Keratinocyte (primary cell): ENCODE measurements around the gene MAPKAPK3. TPM values are rescaled to one million over a fixed set of nuclear protein-coding genes. Genes with fewer than 3 reads are reported as not detected.

Source experiments
- DNase-seq: peaks from one replicate; pipeline ENCODE4 v3.0.0-alpha.2; 2011; ENCODE audit warnings: low read depth, missing footprints, low spot score
- FAIRE-seq: peaks from 2 replicates; lab custom pipeline; 2011; peaks lifted over from hg19 to GRCh38; lab: Jason Lieb, UNC
- H2AFZ ChIP-seq: 2 replicates; pipeline ENCODE4 v1.6.0; 2012; ENCODE audit warnings: low read length, control low read depth, inconsistent platforms; ENCODE audit not compliant: control insufficient read depth
- H3K27ac ChIP-seq: 2 replicates; pipeline ENCODE4 v1.5.1; 2011; ENCODE audit warnings: low read length; ENCODE audit not compliant: control insufficient read depth, insufficient read depth
- H3K27me3 ChIP-seq: 3 replicates; pipeline ENCODE4 v1.6.0; 2011; ENCODE audit warnings: low read length; ENCODE audit not compliant: control insufficient read depth, insufficient read depth; ENCODE audit errors: extremely low read depth
- H3K36me3 ChIP-seq, 2 experiments: 2 replicates in 1 of 2; 3 replicates in 1 of 2; pipeline ENCODE4 v1.5.1; 2011; ENCODE audit warnings: low read length in 2 of 2, mild to moderate bottlenecking in 1 of 2; ENCODE audit not compliant: control insufficient read depth in 2 of 2, insufficient read depth in 2 of 2; ENCODE audit errors: extremely low read depth in 1 of 2
- H3K4me1 ChIP-seq: 3 replicates; pipeline ENCODE4 v1.5.1; 2011; ENCODE audit warnings: low read length; ENCODE audit not compliant: control insufficient read depth, insufficient read depth; ENCODE audit errors: extremely low read depth
- H3K4me2 ChIP-seq: 3 replicates; pipeline ENCODE4 v1.6.0; 2011; ENCODE audit warnings: low read depth, low read length; ENCODE audit not compliant: control insufficient read depth, insufficient read depth; ENCODE audit errors: extremely low read depth
- H3K4me3 ChIP-seq, 3 experiments: fragments of 200-600 bp in 1 of 3; sonication (generic) in 1 of 3; 2 replicates in 2 of 3; 3 replicates in 1 of 3; pipeline ENCODE4 v1.5.1; 2011 to 2016; ENCODE audit warnings: low read length in 3 of 3, mild to moderate bottlenecking in 3 of 3, control low read depth in 2 of 3, inconsistent platforms in 1 of 3, low read depth in 1 of 3, mixed read lengths in 1 of 3, mixed run types in 1 of 3, moderate library complexity in 1 of 3; ENCODE audit not compliant: control insufficient read depth in 2 of 3, insufficient read depth in 2 of 3; ENCODE audit errors: extremely low read depth in 1 of 3
- H3K79me2 ChIP-seq: 2 replicates; pipeline ENCODE4 v1.6.0; 2012; ENCODE audit warnings: low read length; ENCODE audit not compliant: control insufficient read depth, insufficient read depth
- H3K9ac ChIP-seq: 3 replicates; pipeline ENCODE4 v1.6.0; 2011; ENCODE audit warnings: low read length; ENCODE audit not compliant: control insufficient read depth, insufficient read depth; ENCODE audit errors: extremely low read depth
- H3K9me1 ChIP-seq: 3 replicates; pipeline ENCODE4 v1.6.0; 2011; ENCODE audit warnings: low read length; ENCODE audit not compliant: control insufficient read depth, insufficient read depth; ENCODE audit errors: extremely low read depth
- H3K9me3 ChIP-seq: 2 replicates; pipeline ENCODE4 v1.5.1; 2012; ENCODE audit warnings: low read depth, low read length; ENCODE audit not compliant: control insufficient read depth
- H4K20me1 ChIP-seq: 3 replicates; pipeline ENCODE4 v1.6.0; 2011; ENCODE audit warnings: low read length; ENCODE audit not compliant: control insufficient read depth, insufficient read depth; ENCODE audit errors: extremely low read depth
- CTCF ChIP-seq, 3 experiments: IDR thresholded peaks in 1 of 3; conservative IDR thresholded peaks in 1 of 3; optimal IDR thresholded peaks in 1 of 3; 2 replicates in 2 of 3; 3 replicates in 1 of 3; pipeline versions ENCODE3 to v1.5.1; 2011; ENCODE audit warnings: low read length in 3 of 3, mild to moderate bottlenecking in 3 of 3, moderate library complexity in 2 of 3, control low read depth in 1 of 3, inconsistent platforms in 1 of 3; ENCODE audit not compliant: insufficient read depth in 2 of 3; ENCODE audit errors: extremely low read depth in 1 of 3
- EZH2 ChIP-seq: IDR thresholded peaks from one replicate; pipeline ENCODE4 v1.6.1; 2012; ENCODE audit warnings: inconsistent platforms, mild to moderate bottlenecking, low read length, moderate library complexity
- dilution Hi-C: fragments of 300-500 bp; cut with MboI; formaldehyde crosslinking; loops from one replicate; pipeline ENCODE4 v1.7.0; 2020; ENCODE audit warnings: low sequenced_read_pairs; ENCODE audit not compliant: extremely low pct_ligation_motif_present
- polyA plus RNA-seq, 5 experiments: library from polyadenylated mRNA; depleted of rRNA in 3 of 5; stranded (reverse) in 3 of 5; stranded (forward) in 1 of 5; unstranded in 1 of 5; fragments of >200 nt; gene quantifications; 1 replicate in 1 of 5; 2 replicates in 3 of 5; 3 replicates in 1 of 5; pipeline versions ENCODE4 v1.2.1 to v1.2.3, GENCODE V29; 2011 to 2012; ENCODE audit warnings: missing spikeins in 2 of 5, low read depth in 1 of 5, low replicate concordance in 1 of 5

Gene MAPKAPK3
- polyA plus RNA-seq, 1 donor (not counting 4 experiments of a cell fraction or from before 2014, with no cell fraction given): 134 TPM

GRCh38 chr3:50588759-50589433, 28.1 kb upstream of the MAPKAPK3 start:
- H3K9me3 ChIP-seq: no peaks in the 10 kb centered on the region
- no peak for DNase-seq
- H3K79me2 ChIP-seq: no peaks in the 10 kb centered on the region
- H3K9me1 ChIP-seq: no peaks in the 10 kb centered on the region
- H3K27me3 ChIP-seq: no peaks in the 10 kb centered on the region
- peaks cover 0 to 2% of the 10 kb centered on the region in 2 experiments for H3K36me3 ChIP-seq
- no peaks in the 10 kb centered on the region for H4K20me1 ChIP-seq
- no peak overlapping the region for H3K4me3 ChIP-seq
- H3K9ac ChIP-seq: no peak overlapping the region
- peak; percentile 34 for FAIRE-seq
- H3K27ac ChIP-seq: no peak overlapping the region
- dilution Hi-C loops: no loop called here
- H2AFZ ChIP-seq: no peak overlapping the region
- peaks cover 30% of the 10 kb centered on the region for H3K4me1 ChIP-seq
- TF ChIP-seq CTCF (optimal IDR thresholded peaks at IDR 0.05 in 1 of 3, IDR thresholded peaks at IDR 0.05 in 1 of 3, conservative IDR thresholded peaks at IDR 0.05 in 1 of 3; ENCODE audit: extremely low read depth in 1 of 3, insufficient read depth in 2 of 3, low read length in 3 of 3) (no peak), EZH2 (no peak)
- H3K4me2 ChIP-seq: no peak overlapping the region

- H3K27ac ChIP-seq: peak overlapping the region; percentile 79
- H4K20me1 ChIP-seq: no peaks in the 10 kb centered on the region
- H3K4me2 ChIP-seq: peak overlapping the region; percentile 69
- no peak overlapping the region for H3K9ac ChIP-seq
- H3K79me2 ChIP-seq: no peaks in the 10 kb centered on the region
- DNase-seq: no peak
- H3K9me3 ChIP-seq: no peaks in the 10 kb centered on the region
- dilution Hi-C loops: no loop called here
- no peak overlapping the region for H2AFZ ChIP-seq
- no peaks in the 10 kb centered on the region for H3K36me3 ChIP-seq
- TF ChIP-seq EZH2: no peak
- peak in 1 of 3 experiments; percentile 5 for TF ChIP-seq CTCF (optimal IDR thresholded peaks at IDR 0.05 in 1 of 3, IDR thresholded peaks at IDR 0.05 in 1 of 3, conservative IDR thresholded peaks at IDR 0.05 in 1 of 3; ENCODE audit: extremely low read depth in 1 of 3, insufficient read depth in 2 of 3, low read length in 3 of 3)
- no peak for FAIRE-seq
- no peaks in the 10 kb centered on the region for H3K27me3 ChIP-seq
- H3K4me1 ChIP-seq: peaks cover 30% of the 10 kb centered on the region
- H3K9me1 ChIP-seq: no peaks in the 10 kb centered on the region
- H3K4me3 ChIP-seq: no peak overlapping the region
These were observed 25.7 kb upstream of the MAPKAPK3 start for GRCh38 chr3:50591196-50591741.
